OCI-LY1 (cell line): ENCODE data around the gene SORCS3.
"Not testable (repeated sequence)": the region's sequence is repeated elsewhere in the genome, so short reads cannot be mapped to it uniquely, and the experiment has no call there.

Source experiments
- H2AFZ ChIP-seq: fragments of 200-600 bp; sonication (generic), shearing (Covaris generic); 2 replicates; pipeline ENCODE4 v1.6.0; 2014; ENCODE audit warnings: antibody characterized with exemption, mild to moderate bottlenecking, low read length
- H3F3A ChIP-seq: fragments of 200-600 bp; sonication (generic), shearing (Covaris generic); 2 replicates; pipeline ENCODE4 v1.6.0; 2014; ENCODE audit warnings: mild to moderate bottlenecking, antibody characterized with exemption, low read length, moderate library complexity; ENCODE audit not compliant: insufficient read depth
- H3K27ac ChIP-seq: fragments of 200-600 bp; sonication (generic); 2 replicates; pipeline ENCODE4 v1.5.1; 2014; ENCODE audit warnings: low read length, mixed run types, mild to moderate bottlenecking, low read depth; ENCODE audit not compliant: poor library complexity, severe bottlenecking
- H3K27me3 ChIP-seq: fragments of 200-600 bp; sonication (generic); 2 replicates; pipeline ENCODE4 v1.6.0; 2014; ENCODE audit warnings: antibody characterized with exemption, mild to moderate bottlenecking, low read length, moderate library complexity; ENCODE audit not compliant: insufficient read depth
- H3K36me3 ChIP-seq: fragments of 200-600 bp; sonication (generic); 2 replicates; pipeline ENCODE4 v1.6.1; 2014; ENCODE audit warnings: mild to moderate bottlenecking, antibody characterized with exemption, low read length, moderate library complexity, mixed read lengths; ENCODE audit not compliant: insufficient read depth
- H3K4me1 ChIP-seq: fragments of 200-600 bp; sonication (generic); 2 replicates; pipeline ENCODE4 v1.5.1; 2014; ENCODE audit warnings: mild to moderate bottlenecking, low read length, moderate library complexity; ENCODE audit not compliant: insufficient read depth, severe bottlenecking
- H3K4me2 ChIP-seq: fragments of 200-600 bp; sonication (generic), shearing (Covaris generic); 2 replicates; pipeline ENCODE4 v1.6.1; 2014; ENCODE audit warnings: low read length
- H3K4me3 ChIP-seq: fragments of 200-600 bp; sonication (generic); 2 replicates; pipeline ENCODE4 v1.5.1; 2014; ENCODE audit warnings: low read length, low read depth, mild to moderate bottlenecking, mixed read lengths; ENCODE audit not compliant: poor library complexity, severe bottlenecking
- H3K79me2 ChIP-seq: fragments of 200-600 bp; shearing (Covaris generic); 2 replicates; pipeline ENCODE4 v1.6.1; 2016; ENCODE audit warnings: mixed run types, low read length, mixed read lengths; ENCODE audit not compliant: insufficient read depth
- H3K9ac ChIP-seq: fragments of 200-600 bp; sonication (generic), shearing (Covaris generic); 2 replicates; pipeline ENCODE4 v1.6.1; 2014; ENCODE audit warnings: mild to moderate bottlenecking, low read length, mixed read lengths
- H3K9me2 ChIP-seq: fragments of 200-600 bp; sonication (generic), shearing (Covaris generic); 2 replicates; pipeline ENCODE4 v1.6.1; 2014; ENCODE audit warnings: low read depth, mild to moderate bottlenecking, low read length, mixed read lengths
- H3K9me3 ChIP-seq: fragments of 200-600 bp; shearing (Covaris generic); 2 replicates; pipeline ENCODE4 v1.6.1; 2014; ENCODE audit warnings: low read length, mixed read lengths
- H4K20me1 ChIP-seq: fragments of 200-600 bp; sonication (generic), shearing (Covaris generic); 2 replicates; pipeline ENCODE4 v1.6.0; 2016; ENCODE audit warnings: mild to moderate bottlenecking, low read length; ENCODE audit not compliant: insufficient read depth
- CTCF ChIP-seq: fragments of 200-600 bp; sonication (generic), shearing (Covaris generic); IDR thresholded peaks from 2 replicates; pipeline ENCODE4 v1.5.1; 2017; ENCODE audit warnings: mild to moderate bottlenecking, antibody characterized with exemption, low read length, moderate library complexity, mixed read lengths
- EZH2 ChIP-seq: fragments of 200-600 bp; sonication (generic), shearing (Covaris generic); IDR thresholded peaks from 2 replicates; pipeline ENCODE4 v1.8.0; 2017; ENCODE audit warnings: borderline replicate concordance, mixed run types, mild to moderate bottlenecking, antibody characterized with exemption, low read length, moderate library complexity, mixed read lengths

SORCS3 gene

GRCh38 chr10:104707602-104708459, 66.7 kb downstream of the SORCS3 start:
- no peaks in the 10 kb centered on the region for H3K9me3 ChIP-seq
- H3F3A ChIP-seq: no peaks in the 10 kb centered on the region
- no peak overlapping the region for H3K4me3 ChIP-seq
- no peak overlapping the region for H3K27ac ChIP-seq
- H3K9me2 ChIP-seq: no peaks in the 10 kb centered on the region
- H3K9ac ChIP-seq: no peak overlapping the region
- no peaks in the 10 kb centered on the region for H3K79me2 ChIP-seq
- no peaks in the 10 kb centered on the region for H3K27me3 ChIP-seq
- H3K36me3 ChIP-seq: no peaks in the 10 kb centered on the region
- no peak overlapping the region for H3K4me2 ChIP-seq
- TF ChIP-seq CTCF (no peak), EZH2 (no peak)
- H4K20me1 ChIP-seq: no peaks in the 10 kb centered on the region
- H2AFZ ChIP-seq: no peak overlapping the region
- H3K4me1 ChIP-seq: no peaks in the 10 kb centered on the region

- Histone ChIP-seq H3F3A (no peaks in the 10 kb centered on the region), H3K9ac (no peak overlapping the region), H2AFZ (no peak overlapping the region), H3K36me3 (no peaks in the 10 kb centered on the region), H3K9me3 (no peaks in the 10 kb centered on the region), H3K4me3 (no peak overlapping the region), H3K79me2 (no peaks in the 10 kb centered on the region), H3K4me1 (no peaks in the 10 kb centered on the region), H3K9me2 (no peaks in the 10 kb centered on the region), H3K27ac (no peak overlapping the region), H4K20me1 (no peaks in the 10 kb centered on the region), H3K4me2 (no peak overlapping the region), H3K27me3 (no peaks in the 10 kb centered on the region)
- TF ChIP-seq CTCF (no peak), EZH2 (no peak)
These were observed 70.2 kb downstream of the SORCS3 start for GRCh38 chr10:104711302-104711721.

GRCh38 chr10:104730593-104730992, 89.5 kb downstream of the SORCS3 start:
- not testable (repeated sequence) for H3K9me2 ChIP-seq, H3K9me3 ChIP-seq, H3K27ac ChIP-seq, H3K4me2 ChIP-seq, H3K4me3 ChIP-seq, H3F3A ChIP-seq, H4K20me1 ChIP-seq, H3K79me2 ChIP-seq, H3K36me3 ChIP-seq, H2AFZ ChIP-seq, H3K9ac ChIP-seq, H3K4me1 ChIP-seq, H3K27me3 ChIP-seq

- TF ChIP-seq CTCF (no peak), EZH2 (no peak)
- H3K36me3 ChIP-seq: no peaks in the 10 kb centered on the region
- no peak overlapping the region for H3K4me3 ChIP-seq
- no peaks in the 10 kb centered on the region for H4K20me1 ChIP-seq
- H3K27ac ChIP-seq: no peak overlapping the region
- no peaks in the 10 kb centered on the region for H3F3A ChIP-seq
- H3K4me1 ChIP-seq: no peaks in the 10 kb centered on the region
- no peak overlapping the region for H2AFZ ChIP-seq
- H3K9me3 ChIP-seq: no peaks in the 10 kb centered on the region
- H3K9ac ChIP-seq: no peak overlapping the region
- no peaks in the 10 kb centered on the region for H3K79me2 ChIP-seq
- no peaks in the 10 kb centered on the region for H3K9me2 ChIP-seq
- H3K27me3 ChIP-seq: no peaks in the 10 kb centered on the region
- no peak overlapping the region for H3K4me2 ChIP-seq
These were observed 90.1 kb downstream of the SORCS3 start for GRCh38 chr10:104731192-104731591.
